Keratinocyte (primary cell): ENCODE data around the gene ELFN2. TPM values are rescaled to one million over a fixed set of nuclear protein-coding genes. Genes with fewer than 3 reads are reported as not detected.

Experiments
- DNase-seq: peaks from one replicate; pipeline ENCODE4 v3.0.0-alpha.2; 2011; ENCODE audit warnings: low read depth, missing footprints, low spot score
- FAIRE-seq: peaks from 2 replicates; lab custom pipeline; 2011; peaks lifted over from hg19 to GRCh38; lab: Jason Lieb, UNC
- H2AFZ ChIP-seq: 2 replicates; pipeline ENCODE4 v1.6.0; 2012; ENCODE audit warnings: low read length, control low read depth, inconsistent platforms; ENCODE audit not compliant: control insufficient read depth
- H3K27ac ChIP-seq: 2 replicates; pipeline ENCODE4 v1.5.1; 2011; ENCODE audit warnings: low read length; ENCODE audit not compliant: control insufficient read depth, insufficient read depth
- H3K27me3 ChIP-seq: 3 replicates; pipeline ENCODE4 v1.6.0; 2011; ENCODE audit warnings: low read length; ENCODE audit not compliant: control insufficient read depth, insufficient read depth; ENCODE audit errors: extremely low read depth
- H3K36me3 ChIP-seq, 2 experiments: 2 replicates in 1 of 2; 3 replicates in 1 of 2; pipeline ENCODE4 v1.5.1; 2011; ENCODE audit warnings: low read length in 2 of 2, mild to moderate bottlenecking in 1 of 2; ENCODE audit not compliant: control insufficient read depth in 2 of 2, insufficient read depth in 2 of 2; ENCODE audit errors: extremely low read depth in 1 of 2
- H3K4me1 ChIP-seq: 3 replicates; pipeline ENCODE4 v1.5.1; 2011; ENCODE audit warnings: low read length; ENCODE audit not compliant: control insufficient read depth, insufficient read depth; ENCODE audit errors: extremely low read depth
- H3K4me2 ChIP-seq: 3 replicates; pipeline ENCODE4 v1.6.0; 2011; ENCODE audit warnings: low read depth, low read length; ENCODE audit not compliant: control insufficient read depth, insufficient read depth; ENCODE audit errors: extremely low read depth
- H3K4me3 ChIP-seq, 3 experiments: fragments of 200-600 bp in 1 of 3; sonication (generic) in 1 of 3; 2 replicates in 2 of 3; 3 replicates in 1 of 3; pipeline ENCODE4 v1.5.1; 2011 to 2016; ENCODE audit warnings: low read length in 3 of 3, mild to moderate bottlenecking in 3 of 3, control low read depth in 2 of 3, inconsistent platforms in 1 of 3, low read depth in 1 of 3, mixed read lengths in 1 of 3, mixed run types in 1 of 3, moderate library complexity in 1 of 3; ENCODE audit not compliant: control insufficient read depth in 2 of 3, insufficient read depth in 2 of 3; ENCODE audit errors: extremely low read depth in 1 of 3
- H3K79me2 ChIP-seq: 2 replicates; pipeline ENCODE4 v1.6.0; 2012; ENCODE audit warnings: low read length; ENCODE audit not compliant: control insufficient read depth, insufficient read depth
- H3K9ac ChIP-seq: 3 replicates; pipeline ENCODE4 v1.6.0; 2011; ENCODE audit warnings: low read length; ENCODE audit not compliant: control insufficient read depth, insufficient read depth; ENCODE audit errors: extremely low read depth
- H3K9me1 ChIP-seq: 3 replicates; pipeline ENCODE4 v1.6.0; 2011; ENCODE audit warnings: low read length; ENCODE audit not compliant: control insufficient read depth, insufficient read depth; ENCODE audit errors: extremely low read depth
- H3K9me3 ChIP-seq: 2 replicates; pipeline ENCODE4 v1.5.1; 2012; ENCODE audit warnings: low read depth, low read length; ENCODE audit not compliant: control insufficient read depth
- H4K20me1 ChIP-seq: 3 replicates; pipeline ENCODE4 v1.6.0; 2011; ENCODE audit warnings: low read length; ENCODE audit not compliant: control insufficient read depth, insufficient read depth; ENCODE audit errors: extremely low read depth
- CTCF ChIP-seq, 3 experiments: IDR thresholded peaks in 1 of 3; conservative IDR thresholded peaks in 1 of 3; optimal IDR thresholded peaks in 1 of 3; 2 replicates in 2 of 3; 3 replicates in 1 of 3; pipeline versions ENCODE3 to v1.5.1; 2011; ENCODE audit warnings: low read length in 3 of 3, mild to moderate bottlenecking in 3 of 3, moderate library complexity in 2 of 3, control low read depth in 1 of 3, inconsistent platforms in 1 of 3; ENCODE audit not compliant: insufficient read depth in 2 of 3; ENCODE audit errors: extremely low read depth in 1 of 3
- EZH2 ChIP-seq: IDR thresholded peaks from one replicate; pipeline ENCODE4 v1.6.1; 2012; ENCODE audit warnings: inconsistent platforms, mild to moderate bottlenecking, low read length, moderate library complexity
- dilution Hi-C: fragments of 300-500 bp; cut with MboI; formaldehyde crosslinking; loops from one replicate; pipeline ENCODE4 v1.7.0; 2020; ENCODE audit warnings: low sequenced_read_pairs; ENCODE audit not compliant: extremely low pct_ligation_motif_present
- polyA plus RNA-seq, 5 experiments: library from polyadenylated mRNA; depleted of rRNA in 3 of 5; stranded (reverse) in 3 of 5; stranded (forward) in 1 of 5; unstranded in 1 of 5; fragments of >200 nt; gene quantifications; 1 replicate in 1 of 5; 2 replicates in 3 of 5; 3 replicates in 1 of 5; pipeline versions ENCODE4 v1.2.1 to v1.2.3, GENCODE V29; 2011 to 2012; ENCODE audit warnings: missing spikeins in 2 of 5, low read depth in 1 of 5, low replicate concordance in 1 of 5

ELFN2 gene
- polyA plus RNA-seq, 1 donor (not counting 4 experiments of a cell fraction or from before 2014, with no cell fraction given), result 0.13 TPM

GRCh38 chr22:37373451-37373850 lies 53.8 kb downstream of the ELFN2 start:
- no peak for FAIRE-seq
- TF ChIP-seq CTCF (optimal IDR thresholded peaks at IDR 0.05 in 1 of 3, IDR thresholded peaks at IDR 0.05 in 1 of 3, conservative IDR thresholded peaks at IDR 0.05 in 1 of 3; ENCODE audit: extremely low read depth in 1 of 3, insufficient read depth in 2 of 3, low read length in 3 of 3), result no peak
- no peak for TF ChIP-seq EZH2
- no peaks in the 10 kb centered on the region for H4K20me1 ChIP-seq
- no peaks in the 10 kb centered on the region for H3K9me1 ChIP-seq
- no peaks in the 10 kb centered on the region for H3K36me3 ChIP-seq
- no peaks in the 10 kb centered on the region for H3K79me2 ChIP-seq
- no peak overlapping the region for H3K9ac ChIP-seq
- H3K27me3 ChIP-seq, result peaks cover 13% of the 10 kb centered on the region
- no peaks in the 10 kb centered on the region for H3K9me3 ChIP-seq
- dilution Hi-C loops, result no loop called here
- no peaks in the 10 kb centered on the region for H3K4me1 ChIP-seq
- no peak overlapping the region for H3K4me2 ChIP-seq
- no peak overlapping the region for H3K27ac ChIP-seq
- no peak for DNase-seq
- no peak overlapping the region for H2AFZ ChIP-seq
- H3K4me3 ChIP-seq, result no peak overlapping the region

DNA sequence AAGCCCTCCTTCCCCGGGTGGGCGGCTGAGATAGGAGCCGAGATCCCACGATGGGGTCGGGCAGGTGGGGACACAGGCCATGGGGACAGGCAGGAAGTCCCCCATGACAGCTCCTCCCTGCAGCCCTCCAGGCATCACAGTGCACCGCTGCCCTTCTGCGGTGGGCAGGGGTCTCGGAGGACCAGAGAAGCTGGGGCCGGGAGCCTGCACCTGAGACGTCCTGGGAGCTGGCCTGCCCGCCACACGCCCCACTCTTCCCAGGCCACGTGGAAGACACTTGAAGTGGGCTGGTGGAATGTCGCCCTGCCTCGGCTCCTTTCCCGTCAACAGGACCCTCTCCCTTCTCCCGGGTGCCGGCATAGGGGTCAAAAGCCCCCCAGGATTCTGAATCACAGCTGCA lies 55.4 kb downstream of the ELFN2 start:
- Histone ChIP-seq H2AFZ (no peak overlapping the region), H3K9me1 (no peaks in the 10 kb centered on the region), H3K9ac (no peak overlapping the region), H4K20me1 (no peaks in the 10 kb centered on the region), H3K79me2 (no peaks in the 10 kb centered on the region), H3K4me2 (no peak overlapping the region), H3K27me3 (no peaks in the 10 kb centered on the region), H3K4me3 (no peak overlapping the region), H3K9me3 (no peaks in the 10 kb centered on the region), H3K4me1 (no peaks in the 10 kb centered on the region), H3K36me3 (no peaks in the 10 kb centered on the region), H3K27ac (no peak overlapping the region)
- dilution Hi-C loops, result no loop called here
- DNase-seq (no peak), FAIRE-seq (no peak)
- TF ChIP-seq EZH2, result no peak
- TF ChIP-seq CTCF (optimal IDR thresholded peaks at IDR 0.05 in 1 of 3, IDR thresholded peaks at IDR 0.05 in 1 of 3, conservative IDR thresholded peaks at IDR 0.05 in 1 of 3; ENCODE audit: extremely low read depth in 1 of 3, insufficient read depth in 2 of 3, low read length in 3 of 3), result no peak
